Measurements from ENCODE around the gene GPR68. TPM values are rescaled to one million over a fixed set of nuclear protein-coding genes. Genes with fewer than 3 reads are reported as not detected.

The GPR68 gene
- polyA plus RNA-seq, 1 donor from 2014 or later, result 2.1 TPM

- H3K27me3 ChIP-seq (ENCODE audit: insufficient read depth, low read depth, low read length), result no peaks in the 10 kb centered on the region
- no peak overlapping the region for H3K4me3 ChIP-seq (ENCODE audit: low read length)
- H3K4me2 ChIP-seq (ENCODE audit: low read length), result no peak overlapping the region
- no peak overlapping the region for H2AFZ ChIP-seq (ENCODE audit: low read depth, low read length)
- H3K9me3 ChIP-seq (ENCODE audit: low read length), result no peaks in the 10 kb centered on the region
- no peaks in the 10 kb centered on the region for H4K20me1 ChIP-seq (ENCODE audit: insufficient read depth)
- no peaks in the 10 kb centered on the region for H3K79me2 ChIP-seq (replicated peaks; ENCODE audit: insufficient read depth, low read length)
- no peak overlapping the region for H3K27ac ChIP-seq (ENCODE audit: low read length)
- H3K9me2 ChIP-seq (ENCODE audit: insufficient read depth, low read length), result no peaks in the 10 kb centered on the region
- no peaks in the 10 kb centered on the region for H3F3A ChIP-seq (ENCODE audit: insufficient read depth, low read length, poor library complexity, severe bottlenecking)
- H3K9ac ChIP-seq (ENCODE audit: low read length), result no peak overlapping the region
- H3K36me3 ChIP-seq (ENCODE audit: insufficient read depth, low read length), result peaks cover 4% of the 10 kb centered on the region
- no peak for TF ChIP-seq POLR2AphosphoS5 (IDR thresholded peaks at IDR 0.05)
- TF ChIP-seq EP300 (conservative IDR thresholded peaks at IDR 0.05; ENCODE audit: poor library complexity, severe bottlenecking), result no peak
- TF ChIP-seq REST (IDR thresholded peaks at IDR 0.05; ENCODE audit: borderline replicate concordance), result no peak
- no peak for TF ChIP-seq SMC3 (conservative IDR thresholded peaks at IDR 0.05; ENCODE audit: poor library complexity)
- TF ChIP-seq TAF1 (IDR thresholded peaks at IDR 0.05; ENCODE audit: low read depth), result no peak
- TF ChIP-seq MXI1 (conservative IDR thresholded peaks at IDR 0.05; ENCODE audit: poor library complexity, severe bottlenecking), result no peak
- TF ChIP-seq CTCF (IDR thresholded peaks at IDR 0.05; ENCODE audit: poor library complexity, severe bottlenecking), result no peak
- TF ChIP-seq RAD21 (conservative IDR thresholded peaks at IDR 0.05), result no peak
- no peak for TF ChIP-seq EZH2 (IDR thresholded peaks at IDR 0.05; ENCODE audit: borderline replicate concordance, insufficient read depth, low read length, poor library complexity, severe bottlenecking)
Observed at GRCh38 chr14:91284146-91284790, 39.8 kb upstream of the GPR68 start.

GRCh38 chr14:91283666-91284065 lies 39.2 kb upstream of the GPR68 start:
- Histone ChIP-seq H3K9ac (ENCODE audit: low read length) (no peak overlapping the region), H3K4me3 (ENCODE audit: low read length) (no peak overlapping the region), H3K36me3 (ENCODE audit: insufficient read depth, low read length) (peaks cover 4% of the 10 kb centered on the region), H3K79me2 (replicated peaks; ENCODE audit: insufficient read depth, low read length) (no peaks in the 10 kb centered on the region), H3F3A (ENCODE audit: insufficient read depth, low read length, poor library complexity, severe bottlenecking) (no peaks in the 10 kb centered on the region), H3K4me2 (ENCODE audit: low read length) (no peak overlapping the region), H4K20me1 (ENCODE audit: insufficient read depth) (no peaks in the 10 kb centered on the region), H3K9me2 (ENCODE audit: insufficient read depth, low read length) (no peaks in the 10 kb centered on the region), H2AFZ (ENCODE audit: low read depth, low read length) (no peak overlapping the region), H3K27ac (ENCODE audit: low read length) (no peak overlapping the region), H3K27me3 (ENCODE audit: insufficient read depth, low read depth, low read length) (no peaks in the 10 kb centered on the region), H3K9me3 (ENCODE audit: low read length) (no peaks in the 10 kb centered on the region)
- TF ChIP-seq MXI1 (conservative IDR thresholded peaks at IDR 0.05; ENCODE audit: poor library complexity, severe bottlenecking), result no peak

All from neural cell (in vitro differentiated cells).